ENCODE measurements around the gene STX8.

Gene STX8

GRCh38 chr17:9230346-9230745 lies 345.3 kb downstream of the STX8 start:
- H3K4me1 Mint-ChIP-seq = no peaks in the 10 kb centered on the region
- no peaks in the 10 kb centered on the region for H3K27me3 Mint-ChIP-seq
- no peaks in the 10 kb centered on the region for H3K36me3 Mint-ChIP-seq (ENCODE audit: insufficient read depth)
- no peak for ATAC-seq (replicated peaks; ENCODE audit: extremely low read depth, poor library complexity, severe bottlenecking)
- H3K27ac Mint-ChIP-seq (ENCODE audit: low read depth) = no peak overlapping the region
- H3K4me3 Mint-ChIP-seq = no peak overlapping the region
- no peaks in the 10 kb centered on the region for H3K9me3 Mint-ChIP-seq
- no peak for DNase-seq (ENCODE audit: low spot score in 2 of 2)

- Mint-ChIP-seq H3K4me3 (no peak overlapping the region), H3K9me3 (no peaks in the 10 kb centered on the region), H3K4me1 (no peaks in the 10 kb centered on the region), H3K36me3 (ENCODE audit: insufficient read depth) (no peaks in the 10 kb centered on the region), H3K27me3 (no peaks in the 10 kb centered on the region), H3K27ac (ENCODE audit: low read depth) (no peak overlapping the region)
- ATAC-seq (replicated peaks; ENCODE audit: extremely low read depth, poor library complexity, severe bottlenecking) = no peak
- no peak for DNase-seq (ENCODE audit: low spot score in 2 of 2)
Observed at GRCh38 chr17:9229826-9230201, 345.8 kb downstream of the STX8 start.

DNA sequence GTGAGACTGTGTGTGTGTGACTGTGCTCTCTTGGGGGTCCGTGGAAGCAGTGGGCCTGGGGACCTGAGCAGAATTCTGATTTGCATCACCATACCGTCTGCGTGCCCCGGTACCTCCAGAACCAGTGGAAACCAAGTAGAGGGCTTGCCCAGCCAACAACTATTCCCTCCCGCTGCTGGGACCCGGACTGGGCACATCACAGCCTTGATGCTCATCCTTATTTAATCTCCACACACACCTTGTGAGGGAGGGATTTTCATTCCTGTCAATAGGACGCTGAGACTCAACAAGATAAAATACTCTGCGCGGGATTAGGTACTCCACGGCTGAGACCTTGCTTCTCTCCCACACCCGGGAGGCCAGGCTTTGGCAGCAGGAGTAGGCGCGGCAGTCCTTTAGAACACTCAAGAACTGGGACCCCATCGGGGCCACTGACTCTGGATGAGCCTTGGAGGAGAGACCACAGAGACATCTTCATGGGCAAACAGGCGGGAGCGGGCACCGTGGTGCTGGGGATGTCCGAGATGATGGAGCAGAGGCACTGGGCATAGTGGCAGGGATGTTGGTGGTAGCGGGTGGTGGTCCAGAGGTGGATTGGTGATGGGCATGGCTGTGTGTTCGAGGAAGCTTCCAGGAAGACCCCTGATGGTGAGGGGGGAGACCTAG lies 346.3 kb downstream of the STX8 start:
- ATAC-seq (replicated peaks; ENCODE audit: extremely low read depth, poor library complexity, severe bottlenecking) = no peak

DNA sequence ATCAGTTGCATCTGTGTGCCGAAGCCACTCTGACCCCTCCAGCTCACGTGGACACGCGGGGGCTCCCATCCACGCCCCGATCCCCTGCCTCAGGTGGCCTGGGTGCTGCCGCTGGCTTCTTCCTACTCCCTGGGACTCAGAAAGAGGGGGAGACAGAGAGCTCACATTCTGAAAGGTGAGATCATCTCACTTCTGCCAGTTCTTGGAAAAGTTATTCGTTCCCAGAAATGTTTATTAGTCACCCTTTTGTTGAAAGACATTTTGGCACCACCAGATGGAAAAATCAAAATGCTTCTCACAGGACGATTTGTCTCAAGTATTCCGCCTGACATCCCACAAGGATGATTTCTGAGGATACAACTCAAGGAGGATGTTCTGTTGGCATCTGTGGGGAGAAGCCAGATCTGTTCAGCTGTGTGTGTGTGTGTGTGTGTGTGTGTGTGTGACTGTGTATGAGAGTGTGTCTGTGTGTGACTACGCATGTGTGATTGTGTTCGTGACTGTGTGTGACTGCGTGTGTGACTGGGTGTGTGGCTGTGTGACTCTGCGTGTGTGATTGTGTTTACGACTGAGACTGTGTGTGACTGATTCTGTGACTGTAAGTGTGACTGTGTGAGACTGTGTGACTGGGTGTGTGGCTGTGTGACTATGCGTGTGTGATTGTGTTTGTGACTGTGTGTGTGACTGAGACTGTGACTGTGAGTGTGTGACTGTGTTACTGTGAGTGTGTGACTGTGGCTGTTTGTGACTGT lies 347.0 kb downstream of the STX8 start:
- DNase-seq (ENCODE audit: low spot score in 2 of 2) (no peak), ATAC-seq (replicated peaks; ENCODE audit: extremely low read depth, poor library complexity, severe bottlenecking) (no peak)
- Mint-ChIP-seq H3K27ac (ENCODE audit: low read depth) (no peak overlapping the region), H3K27me3 (no peaks in the 10 kb centered on the region), H3K4me1 (no peaks in the 10 kb centered on the region), H3K36me3 (ENCODE audit: insufficient read depth) (no peaks in the 10 kb centered on the region), H3K9me3 (no peaks in the 10 kb centered on the region), H3K4me3 (no peak overlapping the region)

More for the DNA sequence above, 346.3 kb downstream of the STX8 start:
- no peak for DNase-seq (ENCODE audit: low spot score in 2 of 2)
- H3K27me3 Mint-ChIP-seq = no peaks in the 10 kb centered on the region
- H3K27ac Mint-ChIP-seq (ENCODE audit: low read depth) = no peak overlapping the region
- no peak overlapping the region for H3K4me3 Mint-ChIP-seq
- no peaks in the 10 kb centered on the region for H3K9me3 Mint-ChIP-seq
- H3K36me3 Mint-ChIP-seq (ENCODE audit: insufficient read depth) = no peaks in the 10 kb centered on the region
- H3K4me1 Mint-ChIP-seq = no peaks in the 10 kb centered on the region

DNA sequence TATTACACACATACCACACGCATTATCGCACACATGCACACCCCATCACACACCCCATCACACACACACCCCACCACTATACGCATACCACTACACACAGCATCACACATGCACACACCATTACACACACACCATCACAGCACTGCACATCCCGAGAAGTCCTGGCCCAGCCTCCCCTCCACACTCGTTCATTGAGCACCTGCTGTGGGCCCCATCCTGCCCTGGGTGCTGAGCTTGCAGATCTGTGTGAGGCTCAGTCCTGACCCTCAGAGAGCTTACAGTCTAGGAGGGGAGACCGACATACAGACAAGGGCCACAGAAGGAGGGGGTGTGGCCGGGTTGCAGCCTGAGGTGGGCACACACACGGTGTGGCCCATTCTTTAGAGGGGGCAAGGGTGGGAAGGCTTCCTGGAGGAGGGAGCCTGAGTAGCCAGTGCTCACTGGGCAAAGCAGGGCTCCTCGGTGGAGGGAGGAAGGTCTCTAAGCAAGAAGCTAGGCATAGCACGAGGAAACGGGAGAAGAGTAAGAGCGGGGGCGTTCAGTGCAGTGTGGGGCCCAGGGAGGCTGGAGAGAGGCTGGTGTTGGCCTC lies 347.7 kb downstream of the STX8 start:
- no peaks in the 10 kb centered on the region for H3K4me1 Mint-ChIP-seq

GRCh38 chr17:9226794-9227135 lies 348.9 kb downstream of the STX8 start:
- ATAC-seq (replicated peaks; ENCODE audit: extremely low read depth, poor library complexity, severe bottlenecking) (no peak), DNase-seq (ENCODE audit: low spot score in 2 of 2) (no peak)
- H3K27ac Mint-ChIP-seq (ENCODE audit: low read depth) = no peak overlapping the region
- H3K4me3 Mint-ChIP-seq = no peak overlapping the region
- H3K4me1 Mint-ChIP-seq = no peaks in the 10 kb centered on the region
- peaks cover 7% of the 10 kb centered on the region for H3K27me3 Mint-ChIP-seq
- H3K9me3 Mint-ChIP-seq = no peaks in the 10 kb centered on the region
- no peaks in the 10 kb centered on the region for H3K36me3 Mint-ChIP-seq (ENCODE audit: insufficient read depth)

More for the DNA sequence above, 347.7 kb downstream of the STX8 start:
- ATAC-seq (replicated peaks; ENCODE audit: extremely low read depth, poor library complexity, severe bottlenecking) = no peak
- Mint-ChIP-seq H3K36me3 (ENCODE audit: insufficient read depth) (no peaks in the 10 kb centered on the region), H3K27me3 (no peaks in the 10 kb centered on the region), H3K9me3 (no peaks in the 10 kb centered on the region), H3K4me3 (no peak overlapping the region), H3K27ac (ENCODE audit: low read depth) (no peak overlapping the region)
- DNase-seq (ENCODE audit: low spot score in 2 of 2) = no peak

GRCh38 chr17:9226130-9226793 lies 349.4 kb downstream of the STX8 start:
- H3K9me3 Mint-ChIP-seq = no peaks in the 10 kb centered on the region

DNA sequence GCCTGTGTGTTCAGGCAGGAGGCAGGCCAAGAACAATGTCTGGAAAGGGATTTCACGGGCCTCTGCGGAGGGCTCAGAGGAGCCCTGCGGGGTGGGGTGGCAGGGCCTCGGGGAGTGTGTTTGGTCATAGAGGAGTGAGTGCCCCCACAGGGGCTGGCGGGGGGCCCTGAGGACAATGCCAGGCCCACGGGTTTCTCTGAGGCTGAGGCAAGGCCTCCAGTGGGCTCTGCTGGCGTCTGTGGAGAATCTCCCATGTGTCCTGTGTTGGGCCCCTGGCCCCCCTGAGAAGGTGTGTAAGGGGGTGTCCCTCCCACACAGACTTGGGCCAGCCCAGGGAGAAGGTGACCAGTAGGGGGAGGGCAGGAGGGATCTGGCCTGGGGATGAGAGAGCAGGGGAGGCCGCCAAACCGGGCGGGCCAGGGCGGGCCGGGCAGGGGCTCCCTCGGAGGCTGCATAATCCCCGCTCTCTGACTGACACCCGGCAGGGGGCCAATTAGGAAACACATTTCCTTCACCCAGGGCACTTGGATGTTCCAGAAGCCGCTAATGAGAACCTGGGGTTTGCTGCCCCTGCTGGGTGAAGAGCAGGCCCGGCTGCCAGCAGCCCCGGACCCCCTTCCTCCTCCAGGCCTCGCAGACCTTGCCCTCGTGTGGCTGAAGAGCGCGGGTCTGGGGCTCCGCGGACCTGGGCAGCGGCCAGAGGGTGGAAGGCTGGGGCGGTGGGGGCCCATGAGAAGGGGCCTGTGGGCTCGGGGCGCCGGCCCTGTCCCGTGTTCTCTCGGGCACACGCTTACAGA lies 350.1 kb downstream of the STX8 start:
- no peaks in the 10 kb centered on the region for H3K4me1 Mint-ChIP-seq
- H3K4me3 Mint-ChIP-seq = no peak overlapping the region
- no peak overlapping the region for H3K27ac Mint-ChIP-seq (ENCODE audit: low read depth)
- H3K9me3 Mint-ChIP-seq = no peaks in the 10 kb centered on the region
- peaks cover 12% of the 10 kb centered on the region for H3K27me3 Mint-ChIP-seq
- ATAC-seq (replicated peaks; ENCODE audit: extremely low read depth, poor library complexity, severe bottlenecking) (no peak), DNase-seq (ENCODE audit: low spot score in 2 of 2) (no peak)
- H3K36me3 Mint-ChIP-seq (ENCODE audit: insufficient read depth) = no peaks in the 10 kb centered on the region

More at GRCh38 chr17:9226130-9226793, 349.4 kb downstream of the STX8 start:
- DNase-seq (ENCODE audit: low spot score in 2 of 2) = no peak
- Mint-ChIP-seq H3K27me3 (peaks cover 12% of the 10 kb centered on the region), H3K4me1 (no peaks in the 10 kb centered on the region), H3K36me3 (ENCODE audit: insufficient read depth) (no peaks in the 10 kb centered on the region), H3K4me3 (no peak overlapping the region), H3K27ac (ENCODE audit: low read depth) (no peak overlapping the region)
- ATAC-seq (replicated peaks; ENCODE audit: extremely low read depth, poor library complexity, severe bottlenecking) = no peak

DNA sequence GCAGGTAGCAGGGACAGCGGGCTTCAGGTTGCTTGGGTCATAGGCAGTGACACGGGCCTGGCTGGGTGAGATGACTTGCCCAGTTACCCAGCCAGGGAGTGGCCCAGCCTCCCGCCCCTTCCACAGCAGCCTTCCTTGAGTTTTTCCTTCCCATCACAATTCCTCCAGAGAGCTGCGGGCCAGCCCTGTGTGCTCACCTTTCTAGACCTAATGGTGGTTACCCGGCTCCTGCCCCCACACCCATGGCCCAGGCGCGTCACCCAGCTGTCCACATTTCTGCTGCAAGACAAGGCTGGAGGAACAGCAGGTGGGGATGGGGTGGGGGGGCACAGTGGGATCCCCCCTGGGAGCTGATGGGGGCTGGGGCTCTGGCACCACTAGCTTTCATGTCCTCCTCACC lies 351.1 kb downstream of the STX8 start:
- Mint-ChIP-seq H3K4me3 (no peak overlapping the region), H3K27me3 (peaks cover 21% of the 10 kb centered on the region), H3K27ac (ENCODE audit: low read depth) (no peak overlapping the region), H3K36me3 (ENCODE audit: insufficient read depth) (no peaks in the 10 kb centered on the region), H3K4me1 (no peaks in the 10 kb centered on the region), H3K9me3 (no peaks in the 10 kb centered on the region)
- ATAC-seq (replicated peaks; ENCODE audit: extremely low read depth, poor library complexity, severe bottlenecking) (no peak), DNase-seq (ENCODE audit: low spot score in 2 of 2) (no peak)

DNA sequence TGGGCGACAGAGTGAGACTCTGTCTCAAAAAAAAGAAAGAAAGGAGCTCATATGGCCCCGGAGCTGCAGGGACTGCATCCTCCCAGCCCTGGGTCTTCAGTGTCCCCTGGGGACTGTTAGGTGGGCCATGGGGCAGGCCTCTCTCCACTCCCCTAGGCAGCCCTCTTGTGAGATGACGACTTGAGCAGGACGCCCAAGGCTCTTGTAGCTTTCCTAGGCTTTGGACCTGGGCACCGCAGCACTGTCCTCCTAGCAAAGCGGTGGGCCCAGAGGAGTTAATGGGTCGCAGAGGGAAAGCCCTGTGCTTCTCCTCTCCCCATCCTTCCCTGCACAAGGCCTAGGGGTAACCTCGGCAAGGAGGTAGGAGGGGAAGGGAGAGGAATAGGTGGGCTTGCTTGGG lies 352.1 kb downstream of the STX8 start:
- Mint-ChIP-seq H3K36me3 (ENCODE audit: insufficient read depth) (no peaks in the 10 kb centered on the region), H3K4me1 (no peaks in the 10 kb centered on the region), H3K4me3 (no peak overlapping the region), H3K27ac (ENCODE audit: low read depth) (no peak overlapping the region), H3K9me3 (no peaks in the 10 kb centered on the region), H3K27me3 (peaks cover 21% of the 10 kb centered on the region)
- DNase-seq (ENCODE audit: low spot score in 2 of 2) = no peak
- no peak for ATAC-seq (replicated peaks; ENCODE audit: extremely low read depth, poor library complexity, severe bottlenecking)

DNA sequence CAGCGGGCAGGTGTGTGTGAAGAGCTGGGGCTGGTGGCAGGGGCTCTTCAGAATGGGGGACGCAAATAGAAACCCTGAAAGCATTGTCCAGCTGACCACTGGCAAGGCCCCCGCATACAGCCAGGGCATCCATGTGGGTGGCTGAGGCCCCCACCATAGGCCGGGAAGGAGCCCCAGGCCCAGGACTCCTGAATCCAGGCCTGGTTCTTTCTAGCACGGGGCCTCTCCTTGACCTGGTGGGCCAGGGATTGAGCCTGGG lies 353.8 kb downstream of the STX8 start:
- Mint-ChIP-seq H3K4me3 (no peak overlapping the region), H3K36me3 (ENCODE audit: insufficient read depth) (peaks cover 3% of the 10 kb centered on the region), H3K9me3 (no peaks in the 10 kb centered on the region), H3K4me1 (no peaks in the 10 kb centered on the region), H3K27me3 (peaks cover 21% of the 10 kb centered on the region), H3K27ac (ENCODE audit: low read depth) (no peak overlapping the region)
- DNase-seq (ENCODE audit: low spot score in 2 of 2) (no peak), ATAC-seq (replicated peaks; ENCODE audit: extremely low read depth, poor library complexity, severe bottlenecking) (no peak)

GRCh38 chr17:9221147-9221921 lies 354.3 kb downstream of the STX8 start:
- ATAC-seq (replicated peaks; ENCODE audit: extremely low read depth, poor library complexity, severe bottlenecking) (no peak), DNase-seq (ENCODE audit: low spot score in 2 of 2) (no peak)
- Mint-ChIP-seq H3K4me3 (no peak overlapping the region), H3K9me3 (peaks cover 1% of the 10 kb centered on the region), H3K27me3 (peaks cover 21% of the 10 kb centered on the region), H3K27ac (ENCODE audit: low read depth) (no peak overlapping the region), H3K4me1 (no peaks in the 10 kb centered on the region), H3K36me3 (ENCODE audit: insufficient read depth) (peaks cover 3% of the 10 kb centered on the region)
